CD4-positive, alpha-beta T cell treated with Interleukin-4 for 4 hours (primary cell): ENCODE results near the gene FBXO46.
"Not testable (repeated sequence)": the region's sequence is repeated elsewhere in the genome, so short reads cannot be mapped to it uniquely, and the experiment has no call there.

Experiments used
- DNase-seq: peaks from one replicate; pipeline ENCODE4 v3.0.0-alpha.2; 2020

The FBXO46 gene

DNA sequence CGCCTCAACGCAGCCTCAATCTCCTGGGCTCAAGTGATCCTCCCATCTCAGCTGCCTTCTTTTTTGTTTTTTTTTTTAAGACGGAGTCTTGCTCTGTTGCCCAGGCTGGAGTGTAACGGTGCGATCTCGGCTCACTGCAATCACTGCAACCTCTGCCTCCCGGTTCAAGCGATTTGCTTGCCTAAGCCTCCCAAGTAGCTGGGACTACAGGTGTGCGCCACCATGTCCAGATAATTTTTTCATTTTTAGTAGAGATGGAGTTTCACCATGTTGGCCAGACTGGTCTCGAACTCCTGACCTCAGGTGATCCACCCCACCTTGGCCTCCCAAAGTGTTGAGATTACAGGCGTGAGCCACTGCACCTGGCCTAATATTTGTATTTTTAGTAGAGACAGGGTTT is 10.6 kb downstream of the FBXO46 start:
- DNase-seq = not testable (repeated sequence)

GRCh38 chr19:45717983-45718650 is 12.6 kb downstream of the FBXO46 start:
- DNase-seq = no peak

GRCh38 chr19:45717131-45717982 is 13.3 kb downstream of the FBXO46 start:
- peak; percentile 99 for DNase-seq

GRCh38 chr19:45716359-45717130 is 14.2 kb downstream of the FBXO46 start:
- DNase-seq = no peak

DNA sequence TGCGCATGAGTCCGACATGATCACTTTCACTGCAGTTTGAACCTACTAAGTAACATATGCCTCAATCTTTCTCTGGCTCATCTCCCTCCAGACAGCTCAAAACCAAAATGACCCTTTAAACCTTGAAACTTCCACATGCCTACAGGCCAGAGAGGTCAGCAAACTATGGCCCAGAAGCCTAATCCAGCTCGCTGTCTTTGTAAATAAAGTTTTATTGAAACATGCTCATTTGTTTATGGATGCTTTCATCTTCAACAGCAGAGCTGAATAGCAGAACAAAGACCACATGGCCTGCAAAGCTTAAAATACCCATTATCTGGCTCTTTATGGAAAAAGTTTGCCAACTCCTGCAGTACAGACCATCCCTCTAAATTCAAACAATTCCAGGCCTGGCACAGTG is 15.6 kb downstream of the FBXO46 start:
- DNase-seq = no peak

GRCh38 chr19:45713141-45713540 is 17.6 kb downstream of the FBXO46 start:
- no peak for DNase-seq

DNA sequence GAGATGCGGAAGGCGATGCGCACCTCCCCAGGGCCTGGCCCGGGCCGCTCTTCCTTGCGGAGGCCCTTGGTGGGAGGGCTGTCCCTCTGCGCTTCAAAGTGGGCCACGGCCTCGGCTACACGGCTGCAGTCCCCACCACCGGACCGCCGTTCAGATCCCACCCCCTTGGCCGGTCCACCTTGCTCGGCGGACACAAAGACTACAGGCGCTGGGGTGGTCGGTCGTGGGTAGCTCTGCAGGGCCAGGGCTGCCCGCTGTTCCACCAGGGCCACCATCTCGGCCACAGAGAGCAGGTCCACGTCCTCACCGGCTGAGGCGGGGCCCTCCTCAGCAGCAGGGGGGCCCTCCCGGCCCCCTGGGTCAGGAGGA is 18.0 kb downstream of the FBXO46 start:
- DNase-seq = no peak

DNA sequence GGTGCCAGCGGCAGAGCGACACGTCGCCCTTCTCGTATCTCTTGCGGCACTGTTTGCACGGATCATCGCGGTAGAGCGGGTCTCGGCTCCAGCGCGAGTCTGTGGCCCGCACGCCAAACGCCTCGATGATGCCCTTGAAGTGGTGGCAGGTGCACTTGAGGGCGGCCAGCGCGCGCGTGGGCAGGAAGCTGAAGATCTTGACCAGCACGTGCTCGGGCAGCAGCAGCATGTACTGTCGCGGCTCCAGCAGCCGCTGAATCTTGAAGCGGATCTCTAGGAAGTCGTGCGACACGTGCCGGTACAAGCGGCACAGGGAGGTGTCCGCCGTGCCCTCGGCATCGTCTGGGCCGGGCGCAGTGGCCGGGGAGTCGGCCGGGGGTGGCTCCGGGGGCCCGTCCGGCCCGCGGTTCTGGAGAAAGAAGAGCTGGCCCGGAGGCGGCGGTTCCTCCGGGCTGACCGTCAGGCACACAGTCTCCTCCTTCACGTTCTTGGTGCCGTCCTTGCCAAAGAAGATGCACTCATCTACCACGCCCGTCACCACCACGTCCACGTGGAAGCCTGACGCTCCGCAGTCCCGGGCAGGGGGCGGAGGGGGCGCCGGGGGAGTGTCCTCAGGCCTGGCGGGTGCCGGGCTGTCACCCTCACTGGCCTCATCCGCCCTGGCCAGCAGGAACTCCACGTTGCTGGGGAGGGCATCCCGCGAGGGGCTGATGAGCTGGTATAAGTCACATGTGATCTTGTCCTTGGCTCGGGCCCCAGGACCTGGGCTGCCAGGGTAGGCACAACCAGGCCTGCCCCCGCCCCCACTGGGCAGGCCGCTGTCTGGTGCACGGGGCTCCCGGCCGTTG is 18.6 kb downstream of the FBXO46 start:
- no peak for DNase-seq

GRCh38 chr19:45710356-45711130 is 20.2 kb downstream of the FBXO46 start:
- no peak for DNase-seq

GRCh38 chr19:45705710-45706415 is 24.8 kb downstream of the FBXO46 start:
- no peak for DNase-seq

GRCh38 chr19:45705115-45705514 is 25.6 kb downstream of the FBXO46 start:
- DNase-seq = no peak

DNA sequence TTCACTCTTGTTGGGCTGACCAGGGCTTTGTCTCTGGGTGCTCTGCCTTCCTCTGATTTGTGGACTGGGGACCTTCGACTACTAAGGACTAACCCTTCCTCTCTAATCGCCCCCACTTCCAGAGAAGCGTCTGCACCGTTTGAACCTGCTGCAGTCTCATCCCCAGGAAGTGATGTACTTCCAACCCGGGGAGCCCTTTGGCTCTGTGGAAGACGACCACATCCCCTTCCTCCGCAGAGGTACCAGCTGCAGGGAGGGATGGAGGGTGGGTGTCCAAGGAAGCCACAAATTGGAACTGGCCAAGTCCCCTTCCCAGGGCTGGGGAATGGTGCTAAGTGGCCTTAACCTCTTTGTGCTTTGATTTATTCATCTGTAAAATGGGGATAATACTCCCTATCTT is 29.0 kb downstream of the FBXO46 start:
- DNase-seq = no peak

- DNase-seq = peak; percentile 58
These were observed 37.4 kb downstream of the FBXO46 start for GRCh38 chr19:45693106-45693788.

DNA sequence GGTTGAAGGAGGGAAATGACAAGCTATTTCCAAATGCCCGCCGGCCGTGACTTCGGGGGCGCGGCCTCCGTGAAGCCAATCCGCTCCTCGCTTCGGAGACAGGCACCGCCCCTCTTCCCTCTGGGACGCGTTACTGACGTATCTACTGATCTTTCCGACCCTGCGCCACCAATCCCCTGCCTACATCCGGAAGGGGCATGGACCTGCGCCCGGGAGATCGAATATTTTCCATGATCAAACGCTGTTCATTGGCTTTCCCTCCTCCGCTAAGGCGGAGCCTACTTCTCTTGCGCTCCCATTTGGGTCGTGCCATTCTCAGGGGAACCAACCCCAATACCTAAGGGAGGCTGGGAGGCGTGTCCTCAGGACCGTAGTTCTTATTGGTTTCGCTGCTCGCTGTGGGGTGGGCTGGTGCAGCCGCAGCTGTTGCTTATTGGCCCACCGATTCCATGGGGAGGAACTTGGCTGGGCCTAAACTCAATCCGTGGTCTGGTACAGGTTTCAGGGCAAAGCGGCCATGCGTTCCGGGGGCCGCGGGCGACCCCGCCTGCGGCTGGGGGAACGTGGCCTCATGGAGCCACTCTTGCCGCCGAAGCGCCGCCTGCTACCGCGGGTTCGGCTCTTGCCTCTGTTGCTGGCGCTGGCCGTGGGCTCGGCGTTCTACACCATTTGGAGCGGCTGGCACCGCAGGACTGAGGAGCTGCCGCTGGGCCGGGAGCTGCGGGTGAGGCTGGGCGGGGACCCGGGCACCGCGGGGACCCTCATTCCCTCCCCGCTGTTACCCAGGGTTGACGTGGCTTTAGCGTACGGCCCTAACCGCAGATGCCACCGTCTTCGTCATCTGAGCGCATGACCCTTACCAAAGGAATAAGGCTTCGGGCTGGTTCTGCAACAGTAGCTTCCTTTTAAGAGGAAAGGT is 38.2 kb downstream of the FBXO46 start, which contains the start of gene QPCTL:
Gene QPCTL (plus strand): TSS at position 480 of the 919 bp plus-strand sequence. CDS start 38 bp downstream, at position 518.
- DNase-seq = peak; percentile 99

DNA sequence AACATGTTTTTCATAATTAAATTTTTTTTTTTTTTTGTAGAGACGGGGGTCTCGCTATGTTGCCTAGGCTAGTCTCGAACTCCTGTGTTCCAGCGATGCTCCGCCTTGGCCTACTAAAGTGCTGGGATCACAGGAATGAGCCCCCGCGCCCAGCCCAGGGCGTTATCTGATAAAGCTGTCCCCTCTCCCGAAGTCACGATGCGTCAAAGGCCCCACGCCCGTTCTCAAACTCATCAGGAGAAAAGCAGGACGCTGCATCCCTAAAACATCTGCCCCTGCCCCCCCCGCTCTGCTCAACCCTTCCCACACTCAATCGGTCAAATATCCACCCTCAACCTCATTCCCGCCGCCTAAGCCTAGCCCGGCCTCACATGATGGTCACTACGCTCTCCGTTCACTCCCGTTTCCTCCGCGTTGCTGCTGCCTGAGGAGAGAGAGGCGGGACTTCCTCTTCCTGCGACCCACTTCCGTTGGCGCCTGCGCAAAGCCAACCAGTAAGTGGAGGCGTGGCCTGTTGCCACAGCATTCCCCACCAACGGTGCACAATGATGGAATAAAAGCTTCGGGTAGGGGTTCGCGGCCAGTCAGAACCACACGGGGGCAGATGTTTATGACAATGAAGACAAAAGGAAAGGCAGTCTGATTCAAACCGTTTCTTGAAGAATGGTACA is 39.0 kb downstream of the FBXO46 start, which contains the start of gene SNRPD2:
Gene SNRPD2 (minus strand): TSS at position 438 of the 671 bp plus-strand sequence. CDS start 65 bp downstream, at position 373.
- DNase-seq = peak; percentile 90

DNA sequence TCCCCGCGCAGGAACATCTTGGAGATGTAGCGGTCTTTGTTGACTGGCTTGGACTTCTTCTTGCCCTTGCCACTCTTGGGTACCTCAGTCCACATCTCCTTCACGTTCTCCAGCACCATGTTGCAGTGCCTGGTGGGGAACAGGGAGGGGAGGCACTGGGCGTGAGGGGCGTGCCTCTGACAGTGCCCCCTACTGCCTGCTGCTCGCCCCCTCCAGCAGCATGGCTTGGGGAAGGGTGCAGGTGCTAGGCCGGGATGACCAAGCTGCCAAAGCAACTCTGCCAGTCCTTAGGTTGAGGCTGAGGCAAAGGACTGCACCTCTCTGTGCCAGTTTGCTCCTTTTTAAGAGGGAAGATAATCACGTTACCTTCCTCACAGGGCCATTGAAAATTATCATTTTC is 43.1 kb downstream of the FBXO46 start:
- DNase-seq = no peak

DNA sequence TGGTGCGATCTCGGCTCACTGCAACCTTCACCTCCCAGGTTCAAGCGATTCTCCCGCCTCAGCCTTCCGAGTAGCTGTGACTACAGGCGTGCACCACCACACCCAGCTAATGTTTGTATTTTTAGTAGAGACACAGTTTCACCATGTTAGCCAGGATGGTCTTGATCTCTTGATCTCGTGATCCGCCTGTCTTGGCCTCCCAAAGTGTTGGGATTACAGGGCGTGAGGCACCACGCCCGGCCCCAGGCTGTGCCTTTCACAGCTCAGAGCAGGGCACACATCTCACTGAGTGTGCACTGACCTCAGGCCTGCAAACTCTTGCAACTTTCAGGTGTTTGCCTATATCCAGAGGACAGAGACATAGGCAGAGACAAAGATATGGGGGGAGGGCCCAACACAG is 45.7 kb downstream of the FBXO46 start:
- DNase-seq = not testable (repeated sequence)

DNA sequence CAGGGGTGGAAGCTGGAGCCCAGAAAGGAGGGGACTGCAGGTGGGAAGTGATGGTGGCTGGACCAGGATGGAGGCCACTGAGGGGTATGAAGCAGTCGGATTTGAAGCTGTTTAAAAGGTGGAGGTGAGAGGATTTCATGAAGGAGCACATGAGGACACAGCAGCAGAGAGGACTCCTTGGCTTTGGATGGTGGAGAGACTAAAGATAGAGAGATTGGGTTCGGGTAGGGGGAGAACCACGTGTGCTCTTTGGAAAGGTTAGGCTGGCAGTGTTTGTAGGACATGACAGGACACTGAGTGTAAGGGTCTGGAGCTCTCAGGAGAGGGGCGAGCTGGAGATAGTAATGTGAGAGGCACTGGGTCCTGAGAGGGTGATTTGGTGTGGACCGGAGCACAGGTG is 47.8 kb downstream of the FBXO46 start:
- no peak for DNase-seq

DNA sequence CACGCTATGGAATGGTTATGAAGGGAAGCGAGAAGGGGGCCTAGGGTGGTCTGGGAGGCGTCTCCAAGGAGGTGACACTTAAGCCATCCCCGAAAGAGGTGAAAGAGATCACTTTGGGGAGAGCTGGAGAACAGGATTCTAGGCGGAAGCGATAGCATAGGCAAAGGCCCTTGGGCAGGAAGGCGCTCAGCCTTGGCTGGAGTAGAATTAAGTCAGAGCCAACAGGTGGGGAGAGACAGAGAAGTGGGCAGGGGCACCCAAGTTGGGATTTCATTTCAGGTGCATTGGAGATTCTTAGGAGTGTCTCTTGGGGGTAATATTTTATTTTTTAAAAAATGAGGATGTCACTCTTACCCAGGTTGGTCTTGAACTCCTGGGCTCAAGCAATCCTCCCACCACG is 48.6 kb downstream of the FBXO46 start:
- DNase-seq = no peak
